Skeletal muscle tissue (tissue), 4 donors: ENCODE data around the gene MAEL. TPM values are rescaled to one million over a fixed set of nuclear protein-coding genes. Genes with fewer than 3 reads are reported as not detected.

ENCODE experiments used
- H3K27ac ChIP-seq: one replicate; pipeline ENCODE4 v1.7.0; 2013; ENCODE audit warnings: mild to moderate bottlenecking, low read depth, low read length, inconsistent platforms
- H3K27me3 ChIP-seq, 3 donors: one replicate each; pipeline ENCODE4 v1.7.0; 2013; ENCODE audit warnings: low read length in 3 of 3; ENCODE audit not compliant: control insufficient read depth in 3 of 3, insufficient read depth in 3 of 3
- H3K36me3 ChIP-seq, 3 donors: one replicate each; pipeline ENCODE4 v1.7.0; 2013; ENCODE audit warnings: low read length in 3 of 3; ENCODE audit not compliant: control insufficient read depth in 3 of 3, insufficient read depth in 3 of 3
- H3K4me1 ChIP-seq, 3 donors: one replicate each; pipeline ENCODE4 v1.7.0; 2013; ENCODE audit warnings: low read length in 3 of 3, mild to moderate bottlenecking in 3 of 3; ENCODE audit not compliant: control insufficient read depth in 3 of 3, insufficient read depth in 3 of 3
- H3K4me3 ChIP-seq, 3 donors: one replicate each; pipeline ENCODE4 v1.7.0; 2013; ENCODE audit warnings: low read length in 3 of 3
- H3K9ac ChIP-seq, 3 donors: one replicate each; pipeline ENCODE4 v1.7.0; 2013; ENCODE audit warnings: low read length in 3 of 3, mild to moderate bottlenecking in 3 of 3, moderate library complexity in 2 of 3, low read depth in 1 of 3
- H3K9me3 ChIP-seq, 3 donors: one replicate each; pipeline ENCODE4 v1.7.0; 2013; ENCODE audit warnings: low read length in 3 of 3; ENCODE audit not compliant: control insufficient read depth in 3 of 3
- total RNA-seq: library from RNA; depleted of rRNA; stranded (reverse); fragments of >200 nt; gene quantifications from one replicate; pipeline ENCODE4 v1.2.3, GENCODE V29; 2014
- donor health status: Osteomylitis.

MAEL gene
- total RNA-seq, 1 donor from 2014 or later, result 0.52 TPM

GRCh38 chr1:166956057-166956850 lies 32.8 kb upstream of the MAEL start:
- no peaks in the 10 kb centered on the region for H3K9me3 ChIP-seq
- H3K9ac ChIP-seq, result no peak overlapping the region
- no peaks in the 10 kb centered on the region for H3K36me3 ChIP-seq
- no peak overlapping the region for H3K27ac ChIP-seq
- peaks cover 0 to 4% (median 0%) of the 10 kb centered on the region in 3 donors for H3K4me1 ChIP-seq
- H3K27me3 ChIP-seq, result no peaks in the 10 kb centered on the region
- no peak overlapping the region for H3K4me3 ChIP-seq

DNA sequence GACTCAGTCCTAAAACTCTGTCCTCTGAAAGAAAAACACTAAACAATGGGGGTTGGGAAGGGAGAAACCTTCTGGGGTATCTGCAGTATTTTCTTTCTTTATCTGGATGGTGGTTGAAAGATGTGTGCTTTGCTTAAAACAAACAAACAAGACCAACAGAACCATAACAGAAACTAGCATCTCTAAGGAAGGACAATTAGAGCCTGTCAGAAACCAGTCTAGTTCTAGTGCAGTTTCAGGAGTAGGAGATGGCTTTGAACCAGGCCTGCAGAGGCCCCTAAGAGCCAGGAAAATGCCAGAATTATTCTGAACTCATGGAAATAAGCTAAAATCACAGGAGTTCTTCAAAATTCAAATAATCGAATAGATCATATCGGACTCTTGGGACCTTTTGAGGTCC lies 32.2 kb upstream of the MAEL start:
- Histone ChIP-seq H3K9me3 (no peaks in the 10 kb centered on the region), H3K36me3 (no peaks in the 10 kb centered on the region), H3K9ac (no peak overlapping the region), H3K27ac (no peak overlapping the region), H3K4me3 (no peak overlapping the region), H3K4me1 (peaks cover 0 to 4% (median 0%) of the 10 kb centered on the region in 3 donors), H3K27me3 (no peaks in the 10 kb centered on the region)

- no peaks in the 10 kb centered on the region for H3K27me3 ChIP-seq
- H3K4me1 ChIP-seq, result no peaks in the 10 kb centered on the region
- H3K9ac ChIP-seq, result no peak overlapping the region
- H3K27ac ChIP-seq, result no peak overlapping the region
- H3K4me3 ChIP-seq, result no peak overlapping the region
- no peaks in the 10 kb centered on the region for H3K36me3 ChIP-seq
- no peaks in the 10 kb centered on the region for H3K9me3 ChIP-seq
Observed at GRCh38 chr1:166960858-166961474, 28.1 kb upstream of the MAEL start.

DNA sequence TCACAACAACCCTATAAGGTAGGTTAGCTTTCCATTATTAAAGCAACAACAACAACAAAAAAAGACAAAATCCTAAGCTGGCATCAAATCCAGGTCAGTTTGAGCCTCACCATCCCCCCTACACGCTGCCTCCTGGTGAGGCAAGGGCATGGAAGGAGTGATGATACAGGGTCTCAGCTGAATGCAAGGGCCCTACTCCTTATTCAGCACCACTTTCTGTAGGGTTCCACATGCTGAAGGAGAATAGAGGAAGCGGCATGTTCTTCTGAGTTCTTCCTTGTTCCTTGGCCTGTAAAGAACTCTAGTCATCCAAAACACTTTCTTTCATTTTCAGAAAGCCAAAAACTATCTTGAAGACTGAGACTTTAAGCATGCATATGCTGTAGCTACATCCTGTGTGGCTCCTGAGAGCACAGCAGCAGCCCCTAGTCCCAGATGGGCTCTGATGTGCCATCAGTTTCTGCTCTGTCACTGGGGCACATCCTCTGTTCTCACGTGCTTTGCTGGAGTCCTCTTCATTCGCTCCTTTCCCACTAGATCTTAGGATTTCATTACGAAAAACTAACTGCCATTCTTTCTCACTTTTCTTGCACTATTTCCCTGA lies 19.9 kb upstream of the MAEL start:
- peaks cover 13 to 22% (median 22%) of the 10 kb centered on the region in 3 donors for H3K27me3 ChIP-seq
- H3K4me1 ChIP-seq, result no peaks in the 10 kb centered on the region
- no peaks in the 10 kb centered on the region for H3K9me3 ChIP-seq
- H3K36me3 ChIP-seq, result no peaks in the 10 kb centered on the region
- H3K4me3 ChIP-seq, result no peak overlapping the region
- H3K27ac ChIP-seq, result no peak overlapping the region
- H3K9ac ChIP-seq, result no peak overlapping the region

- no peaks in the 10 kb centered on the region for H3K9me3 ChIP-seq
- no peaks in the 10 kb centered on the region for H3K36me3 ChIP-seq
- H3K9ac ChIP-seq, result no peak overlapping the region
- no peak overlapping the region for H3K27ac ChIP-seq
- H3K27me3 ChIP-seq, result peaks cover 13 to 26% (median 25%) of the 10 kb centered on the region in 3 donors
- peaks cover 8 to 10% (median 10%) of the 10 kb centered on the region in 3 donors for H3K4me1 ChIP-seq
- no peak overlapping the region for H3K4me3 ChIP-seq
Observed at GRCh38 chr1:166971252-166971651, 17.8 kb upstream of the MAEL start.

- no peak overlapping the region for H3K4me3 ChIP-seq
- no peaks in the 10 kb centered on the region for H3K36me3 ChIP-seq
- no peak overlapping the region for H3K9ac ChIP-seq
- H3K27me3 ChIP-seq, result peaks cover 13 to 26% (median 25%) of the 10 kb centered on the region in 3 donors
- H3K27ac ChIP-seq, result no peak overlapping the region
- peaks cover 8 to 10% (median 10%) of the 10 kb centered on the region in 3 donors for H3K4me1 ChIP-seq
- no peaks in the 10 kb centered on the region for H3K9me3 ChIP-seq
Observed at GRCh38 chr1:166972193-166972592, 16.9 kb upstream of the MAEL start.

DNA sequence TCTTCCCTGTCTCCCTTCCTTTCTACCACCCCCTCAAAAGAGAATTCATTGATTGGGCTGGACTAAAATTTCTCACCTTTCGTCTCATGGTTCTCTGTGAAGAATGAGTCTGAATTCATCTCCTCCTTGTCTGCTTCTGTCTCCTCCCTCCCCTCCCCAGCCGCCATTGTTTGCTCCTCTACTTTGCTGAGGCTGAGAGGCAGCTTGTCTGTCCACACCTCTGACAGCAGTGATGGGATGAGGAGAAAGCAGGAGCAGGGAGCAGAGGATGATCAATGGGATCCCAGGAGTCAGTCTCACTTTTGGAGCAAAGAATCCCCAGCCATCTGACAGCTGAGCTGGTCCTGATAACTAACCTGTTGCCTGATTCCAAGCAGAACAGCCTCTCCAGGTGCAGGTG lies 16.3 kb upstream of the MAEL start:
- H3K36me3 ChIP-seq, result no peaks in the 10 kb centered on the region
- no peak overlapping the region for H3K27ac ChIP-seq
- H3K4me1 ChIP-seq, result peaks cover 8 to 10% (median 10%) of the 10 kb centered on the region in 3 donors
- H3K9ac ChIP-seq, result no peak overlapping the region
- H3K27me3 ChIP-seq, result peaks cover 13 to 26% (median 25%) of the 10 kb centered on the region in 3 donors
- H3K9me3 ChIP-seq, result no peaks in the 10 kb centered on the region
- no peak overlapping the region for H3K4me3 ChIP-seq

GRCh38 chr1:166974647-166975345 lies 14.3 kb upstream of the MAEL start:
- Histone ChIP-seq H3K4me1 (peaks cover 8 to 10% (median 10%) of the 10 kb centered on the region in 3 donors), H3K9me3 (no peaks in the 10 kb centered on the region), H3K27me3 (peaks cover 11 to 26% (median 25%) of the 10 kb centered on the region in 3 donors), H3K36me3 (no peaks in the 10 kb centered on the region), H3K27ac (no peak overlapping the region), H3K9ac (peak overlapping the region in 1 of 3 donors; percentile 46), H3K4me3 (peak overlapping the region; percentile 52 to 75 (median 70))

- no peak within 1 kb of the TSS for H3K27ac ChIP-seq
- no peaks in the 10 kb centered on the region for H3K9me3 ChIP-seq
- peak within 1 kb of the TSS; percentile 67 to 75 (median 72) for H3K4me3 ChIP-seq
- H3K36me3 ChIP-seq, result no peaks in the 10 kb centered on the region
- H3K27me3 ChIP-seq, result peaks cover 11 to 25% (median 25%) of the 10 kb centered on the region in 3 donors
- peak within 1 kb of the TSS; percentile 52 to 79 (median 61) for H3K9ac ChIP-seq
- peaks cover 8 to 10% (median 10%) of the 10 kb centered on the region in 3 donors for H3K4me1 ChIP-seq
Observed at GRCh38 chr1:166975361-166976129, 13.5 kb upstream of the MAEL start, which contains the start of gene ILDR2. Gene ILDR2, minus strand, starts transcription at chr1:166975540. Its CDS starts 272 bp downstream, at chr1:166975268.
